Measurements from ENCODE around the gene DUSP10. TPM values are rescaled to one million over a fixed set of nuclear protein-coding genes. Genes with fewer than 3 reads are reported as not detected.

Gene DUSP10
- total and polyA plus RNA-seq, 2 donors (not counting 1 experiment from before 2014, with no cell fraction given) = 22.8 to 37.7 TPM

DNA sequence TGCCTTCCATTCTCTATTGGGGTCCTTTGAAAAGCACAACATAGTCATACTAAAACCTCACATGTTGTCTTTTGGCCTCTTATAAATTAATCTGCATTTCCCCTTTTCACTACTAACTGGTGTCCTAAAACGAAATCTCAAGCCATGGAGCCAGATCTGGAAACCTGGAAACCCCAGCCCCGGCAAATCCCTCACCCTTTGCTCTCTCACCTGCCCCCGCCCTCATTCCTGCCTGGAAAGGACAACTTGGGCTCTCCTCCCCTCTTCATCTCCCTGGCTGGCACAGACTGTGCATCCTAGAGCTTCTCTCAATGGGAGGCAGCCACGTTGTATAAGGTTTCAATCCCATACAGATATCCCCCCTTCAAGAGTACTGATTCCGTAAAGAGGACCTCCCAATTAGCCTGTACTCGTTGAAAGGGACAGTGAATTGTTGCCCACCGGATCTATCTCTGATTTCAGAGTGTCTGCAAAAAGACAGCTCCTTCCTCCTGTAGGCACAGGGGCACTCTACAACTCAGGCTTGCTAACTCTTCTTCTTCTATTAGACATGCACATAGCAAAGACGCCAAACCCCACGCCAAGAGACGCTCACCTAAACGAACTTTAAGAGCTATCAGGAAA, 1.4 kb downstream of the DUSP10 start:
- Histone ChIP-seq H2AFZ (ENCODE audit: insufficient read depth, low read depth, low read length, poor library complexity, severe bottlenecking) (peak overlapping the region; percentile 17), H3K27ac (ENCODE audit: low read length in 2 of 2) (peak overlapping the region in 1 of 2 donors; percentile 88), H3K27me3 (replicated peaks in 1 of 4; ENCODE audit: control extremely low read depth in 1 of 4, control insufficient read depth in 3 of 4, insufficient read depth in 4 of 4, low read length in 3 of 4) (no peaks in the 10 kb centered on the region), H4K20me1 (ENCODE audit: control insufficient read depth, insufficient read depth, low read length, poor library complexity, severe bottlenecking) (peaks cover 15% of the 10 kb centered on the region), H3K9me3 (ENCODE audit: control extremely low read depth in 1 of 3, control insufficient read depth in 2 of 3, insufficient read depth in 1 of 3, low read length in 2 of 3) (no peaks in the 10 kb centered on the region), H3K4me3 (ENCODE audit: control extremely low read depth in 1 of 5, extremely low read depth in 1 of 5, insufficient read depth in 1 of 5, low read depth in 2 of 5, low read length in 4 of 5) (peak overlapping the region; percentile 77 to 90 (median 88)), H3K4me2 (replicated peaks; ENCODE audit: low read depth, low read length, poor library complexity, severe bottlenecking) (peak overlapping the region; percentile 84), H3K36me3 (replicated peaks in 1 of 2; ENCODE audit: control extremely low read depth in 1 of 2, control insufficient read depth in 1 of 2, extremely low read depth in 1 of 2, insufficient read depth in 2 of 2, low read length in 1 of 2) (peaks cover 0 to 14% of the 10 kb centered on the region in 2 experiments), H3K79me2 (ENCODE audit: control insufficient read depth, insufficient read depth, low read length) (peaks cover 59% of the 10 kb centered on the region), H3K9ac (ENCODE audit: low read length) (peak overlapping the region; percentile 93), H3K4me1 (ENCODE audit: control insufficient read depth in 2 of 2, insufficient read depth in 2 of 2, low read length in 2 of 2) (peaks cover 28 to 42% of the 10 kb centered on the region in 2 donors)
- Mint-ChIP-seq H3K4me1 (peaks cover 38% of the 10 kb centered on the region), H3K27me3 (no peaks in the 10 kb centered on the region), H3K9me3 (ENCODE audit: insufficient read depth) (no peaks in the 10 kb centered on the region), H3K27ac (no peak overlapping the region), H3K4me3 (no peak overlapping the region)
- intact Hi-C loops (cut with micrococcal nuclease) = loop anchor here (5.0 kb wide), 3 partner anchors 142 to 972 kb away; partner anchors contain the start of genes AIDA, BROX and HLX
- POLR2A ChIA-PET = interaction anchor here (2.3 to 4.6 kb wide), 3 partner anchors 28 to 38 kb away, joined by 15 to 44 read pairs (median 23); no protein-coding TSS in a partner anchor
- CTCF ChIA-PET = interaction anchor here (0.6 to 3.2 kb wide), 16 partner anchors 13 to 894 kb away, joined by 3 to 16 read pairs (median 3); no protein-coding TSS in a partner anchor
- DNase-seq = no peak
- no peak for ATAC-seq (ENCODE audit: low read depth)
- 8% methylated on average over 11 of the region's 11 CpGs for WGBS (ENCODE audit: insufficient coverage)
- no peak for TF ChIP-seq EZH2 (IDR thresholded peaks at IDR 0.05; ENCODE audit: borderline replicate concordance, insufficient read depth, low read depth, low read length, poor library complexity, severe bottlenecking)
- TF ChIP-seq, protein P1, sequence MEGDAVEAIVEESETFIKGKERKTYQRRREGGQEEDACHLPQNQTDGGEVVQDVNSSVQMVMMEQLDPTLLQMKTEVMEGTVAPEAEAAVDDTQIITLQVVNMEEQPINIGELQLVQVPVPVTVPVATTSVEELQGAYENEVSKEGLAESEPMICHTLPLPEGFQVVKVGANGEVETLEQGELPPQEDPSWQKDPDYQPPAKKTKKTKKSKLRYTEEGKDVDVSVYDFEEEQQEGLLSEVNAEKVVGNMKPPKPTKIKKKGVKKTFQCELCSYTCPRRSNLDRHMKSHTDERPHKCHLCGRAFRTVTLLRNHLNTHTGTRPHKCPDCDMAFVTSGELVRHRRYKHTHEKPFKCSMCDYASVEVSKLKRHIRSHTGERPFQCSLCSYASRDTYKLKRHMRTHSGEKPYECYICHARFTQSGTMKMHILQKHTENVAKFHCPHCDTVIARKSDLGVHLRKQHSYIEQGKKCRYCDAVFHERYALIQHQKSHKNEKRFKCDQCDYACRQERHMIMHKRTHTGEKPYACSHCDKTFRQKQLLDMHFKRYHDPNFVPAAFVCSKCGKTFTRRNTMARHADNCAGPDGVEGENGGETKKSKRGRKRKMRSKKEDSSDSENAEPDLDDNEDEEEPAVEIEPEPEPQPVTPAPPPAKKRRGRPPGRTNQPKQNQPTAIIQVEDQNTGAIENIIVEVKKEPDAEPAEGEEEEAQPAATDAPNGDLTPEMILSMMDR (IDR thresholded peaks at IDR 0.05) = no peak

DNA sequence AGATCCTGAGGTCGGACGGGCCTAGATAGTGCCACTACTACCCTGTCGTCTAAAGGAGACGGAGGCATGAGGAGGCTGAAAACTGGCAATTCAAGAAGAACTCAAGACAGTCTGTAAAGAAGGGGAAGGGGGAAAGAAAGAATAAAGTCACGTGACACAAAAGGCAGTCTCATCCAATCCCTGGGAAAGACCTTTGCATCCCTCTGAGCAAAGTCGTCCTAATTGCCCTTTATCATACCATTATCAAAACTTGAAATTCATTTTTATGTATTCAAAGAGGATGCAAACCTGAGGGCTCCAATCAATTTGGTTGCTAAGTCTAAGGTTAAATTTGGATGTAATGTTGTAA, 2.2 kb downstream of the DUSP10 start:
- POLR2A ChIA-PET = interaction anchor here (4.6 kb wide), 1 partner anchor 27 kb away, joined by 44 read pairs; no protein-coding TSS in a partner anchor
- Histone ChIP-seq H3K4me3 (ENCODE audit: control extremely low read depth in 1 of 5, extremely low read depth in 1 of 5, insufficient read depth in 1 of 5, low read depth in 2 of 5, low read length in 4 of 5) (no peak overlapping the region), H3K9me3 (ENCODE audit: control extremely low read depth in 1 of 3, control insufficient read depth in 2 of 3, insufficient read depth in 1 of 3, low read length in 2 of 3) (no peaks in the 10 kb centered on the region), H3K79me2 (ENCODE audit: control insufficient read depth, insufficient read depth, low read length) (peaks cover 65% of the 10 kb centered on the region), H3K27ac (ENCODE audit: low read length in 2 of 2) (no peak overlapping the region), H4K20me1 (ENCODE audit: control insufficient read depth, insufficient read depth, low read length, poor library complexity, severe bottlenecking) (peaks cover 15% of the 10 kb centered on the region), H3K27me3 (replicated peaks in 1 of 4; ENCODE audit: control extremely low read depth in 1 of 4, control insufficient read depth in 3 of 4, insufficient read depth in 4 of 4, low read length in 3 of 4) (no peaks in the 10 kb centered on the region), H3K9ac (ENCODE audit: low read length) (no peak overlapping the region), H3K4me2 (replicated peaks; ENCODE audit: low read depth, low read length, poor library complexity, severe bottlenecking) (no peak overlapping the region), H3K4me1 (ENCODE audit: control insufficient read depth in 2 of 2, insufficient read depth in 2 of 2, low read length in 2 of 2) (peaks cover 28 to 42% of the 10 kb centered on the region in 2 donors), H2AFZ (ENCODE audit: insufficient read depth, low read depth, low read length, poor library complexity, severe bottlenecking) (no peak overlapping the region), H3K36me3 (replicated peaks in 1 of 2; ENCODE audit: control extremely low read depth in 1 of 2, control insufficient read depth in 1 of 2, extremely low read depth in 1 of 2, insufficient read depth in 2 of 2, low read length in 1 of 2) (peaks cover 0 to 14% of the 10 kb centered on the region in 2 experiments)
- 98% methylated on average over 4 of the region's 6 CpGs for WGBS (ENCODE audit: insufficient coverage)
- DNase-seq (no peak), ATAC-seq (ENCODE audit: low read depth) (no peak)
- Mint-ChIP-seq H3K4me1 (peaks cover 38% of the 10 kb centered on the region), H3K27me3 (no peaks in the 10 kb centered on the region), H3K9me3 (ENCODE audit: insufficient read depth) (no peaks in the 10 kb centered on the region), H3K4me3 (no peak overlapping the region), H3K27ac (no peak overlapping the region)
- intact Hi-C loops (cut with micrococcal nuclease) = loop anchor here (5.0 kb wide), 3 partner anchors 143 to 973 kb away; partner anchors contain the start of genes AIDA, BROX and HLX
- CTCF ChIA-PET = interaction anchor here (0.8 to 3.2 kb wide), 6 partner anchors 14 to 270 kb away, joined by 3 to 15 read pairs (median 6); no protein-coding TSS in a partner anchor
- TF ChIP-seq, protein P1 (IDR thresholded peaks at IDR 0.05) = no peak
- no peak for TF ChIP-seq EZH2 (IDR thresholded peaks at IDR 0.05; ENCODE audit: borderline replicate concordance, insufficient read depth, low read depth, low read length, poor library complexity, severe bottlenecking)

All from B cell (primary cell).